Measurements from ENCODE around the gene RAD51B.

DNA sequence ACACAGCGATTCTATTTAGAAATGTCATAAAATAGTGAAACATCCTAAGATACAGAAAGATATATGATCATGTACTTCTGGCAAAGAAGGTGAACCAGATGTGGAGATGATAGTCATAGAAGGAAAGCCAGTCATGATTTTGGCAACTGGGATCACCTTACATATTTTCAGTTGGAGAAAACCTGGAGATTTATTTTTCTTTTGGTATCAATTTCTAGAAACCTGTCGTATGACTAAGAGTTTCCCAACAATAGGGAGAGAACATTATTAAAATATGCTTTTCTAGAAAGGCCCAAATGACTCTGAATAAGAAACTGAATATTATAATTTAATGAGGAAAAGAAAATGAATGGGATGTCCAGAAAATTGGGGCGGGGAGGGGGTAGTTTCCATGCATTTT is 576.9 kb downstream of the RAD51B start:
- TF ChIP-seq, protein P1, sequence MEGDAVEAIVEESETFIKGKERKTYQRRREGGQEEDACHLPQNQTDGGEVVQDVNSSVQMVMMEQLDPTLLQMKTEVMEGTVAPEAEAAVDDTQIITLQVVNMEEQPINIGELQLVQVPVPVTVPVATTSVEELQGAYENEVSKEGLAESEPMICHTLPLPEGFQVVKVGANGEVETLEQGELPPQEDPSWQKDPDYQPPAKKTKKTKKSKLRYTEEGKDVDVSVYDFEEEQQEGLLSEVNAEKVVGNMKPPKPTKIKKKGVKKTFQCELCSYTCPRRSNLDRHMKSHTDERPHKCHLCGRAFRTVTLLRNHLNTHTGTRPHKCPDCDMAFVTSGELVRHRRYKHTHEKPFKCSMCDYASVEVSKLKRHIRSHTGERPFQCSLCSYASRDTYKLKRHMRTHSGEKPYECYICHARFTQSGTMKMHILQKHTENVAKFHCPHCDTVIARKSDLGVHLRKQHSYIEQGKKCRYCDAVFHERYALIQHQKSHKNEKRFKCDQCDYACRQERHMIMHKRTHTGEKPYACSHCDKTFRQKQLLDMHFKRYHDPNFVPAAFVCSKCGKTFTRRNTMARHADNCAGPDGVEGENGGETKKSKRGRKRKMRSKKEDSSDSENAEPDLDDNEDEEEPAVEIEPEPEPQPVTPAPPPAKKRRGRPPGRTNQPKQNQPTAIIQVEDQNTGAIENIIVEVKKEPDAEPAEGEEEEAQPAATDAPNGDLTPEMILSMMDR (IDR thresholded peaks at IDR 0.05): no peak
- no peak for TF ChIP-seq EP300 (IDR thresholded peaks at IDR 0.05; ENCODE audit: low read depth)
- no peak for TF ChIP-seq POLR2AphosphoS5 (IDR thresholded peaks at IDR 0.05)
- TF ChIP-seq POLR2A (IDR thresholded peaks at IDR 0.05): no peak
